Stimulated activated CD4-positive, alpha-beta T cell treated with anti-CD3 and anti-CD28 coated beads, Interleukin-15, amount 100 ng/mL, for 48 hours (primary cell): Measurements from ENCODE around the gene SIMC1.
A peak's percentile ranks its signal among the peaks of the same experiment; 100 is the strongest.
"Not testable (repeated sequence)": the region's sequence is repeated elsewhere in the genome, so short reads cannot be mapped to it uniquely, and the experiment has no call there.

Source experiments
- DNase-seq, 2 donors: peaks; one replicate each; pipeline ENCODE4 v3.0.0-alpha.2; 2020; ENCODE audit warnings: low read depth in 2 of 2

The SIMC1 gene

DNA sequence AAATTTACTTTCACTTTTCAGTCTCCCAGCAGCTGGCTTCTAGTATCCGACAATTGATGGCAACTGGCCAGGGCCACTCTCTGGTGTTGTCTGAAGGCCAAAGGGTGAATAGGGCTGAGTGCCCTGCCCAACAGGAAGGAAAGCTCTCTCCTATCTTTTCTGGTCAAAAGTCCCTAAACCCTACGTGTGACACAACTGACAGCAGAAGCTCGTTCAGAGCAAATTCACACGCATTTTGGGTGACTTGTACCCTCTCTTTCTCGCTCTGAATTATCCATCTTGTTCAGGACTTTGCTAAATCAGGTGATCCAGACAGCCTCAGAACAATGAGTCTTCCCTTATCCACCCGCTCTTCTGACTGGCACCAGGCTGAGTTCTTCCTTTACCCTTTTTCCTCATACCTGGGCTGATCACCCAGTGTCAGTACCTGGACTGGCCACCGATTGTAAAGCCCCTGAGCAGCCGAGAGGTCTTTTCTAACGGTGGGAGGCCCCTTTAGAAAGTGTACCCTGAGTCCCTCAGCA, 21.8 kb upstream of the SIMC1 start:
- not testable (repeated sequence) for DNase-seq

- DNase-seq = not testable (repeated sequence)
Observed at GRCh38 chr5:176217188-176217729, 21.0 kb upstream of the SIMC1 start.

DNA sequence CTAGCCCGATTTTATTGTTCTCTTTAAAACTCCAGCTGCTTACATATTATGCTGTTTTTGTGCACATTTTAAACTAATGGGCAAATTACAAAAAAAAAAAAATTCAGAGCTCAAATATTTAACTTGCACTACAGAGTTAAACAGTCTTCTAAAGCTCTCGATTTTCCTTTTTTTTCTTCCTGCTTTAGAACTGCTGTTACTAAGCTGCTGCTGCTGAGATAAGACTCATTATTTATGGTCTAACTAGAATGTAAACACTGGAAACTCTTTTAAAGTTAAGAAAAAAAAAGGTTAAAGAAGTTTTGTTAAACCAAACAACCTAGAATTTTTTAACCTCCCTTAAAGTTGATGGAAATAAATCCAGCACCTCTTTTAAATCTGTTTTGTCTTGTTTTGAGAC, 20.5 kb upstream of the SIMC1 start:
- DNase-seq = not testable (repeated sequence)

DNA sequence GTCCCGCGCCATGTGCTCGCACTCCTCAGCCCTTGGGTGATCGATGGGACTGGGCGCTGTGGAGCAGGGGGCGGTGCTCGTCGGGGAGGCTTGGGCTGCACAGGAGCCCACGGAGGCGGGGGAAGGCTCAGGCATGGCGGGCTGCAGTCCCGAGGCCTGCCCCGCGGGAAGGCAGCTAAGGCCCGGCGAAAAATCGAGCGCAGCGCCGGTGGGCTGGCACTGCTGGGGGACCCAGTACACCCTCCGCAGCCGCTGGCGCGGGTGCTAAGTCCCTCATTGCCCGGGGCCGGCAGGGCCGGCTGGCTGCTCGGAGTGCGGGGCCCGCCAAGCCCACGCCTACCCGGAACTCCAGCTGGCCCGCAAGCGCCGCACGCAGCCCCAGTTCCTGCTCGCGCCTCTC, 16.2 kb upstream of the SIMC1 start:
- DNase-seq = not testable (repeated sequence)

GRCh38 chr5:176228358-176228757, 9.9 kb upstream of the SIMC1 start:
- not testable (repeated sequence) for DNase-seq

DNA sequence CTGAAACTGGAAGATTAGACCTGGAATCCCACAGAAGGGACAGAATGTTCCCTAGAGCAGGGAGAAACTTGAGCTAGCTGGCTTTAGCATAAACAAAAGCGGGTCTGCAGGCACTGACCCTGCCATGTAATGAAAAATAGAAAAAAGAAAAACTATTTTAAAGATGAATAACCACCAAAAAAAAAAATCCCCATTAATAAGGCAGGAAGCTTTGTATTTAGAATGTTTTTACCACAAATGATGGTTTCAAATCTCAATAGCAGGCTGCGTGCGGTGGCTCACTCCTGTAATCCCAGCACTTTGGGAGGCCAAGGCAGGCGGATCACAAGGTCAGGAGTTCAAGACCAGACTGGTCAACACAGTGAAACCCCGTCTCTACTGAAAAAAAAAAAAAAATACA, 5.0 kb upstream of the SIMC1 start:
- DNase-seq = not testable (repeated sequence)

- peak in 1 of 2 donors; percentile 5 for DNase-seq
Observed at GRCh38 chr5:176235155-176235554, 3.1 kb upstream of the SIMC1 start.

DNA sequence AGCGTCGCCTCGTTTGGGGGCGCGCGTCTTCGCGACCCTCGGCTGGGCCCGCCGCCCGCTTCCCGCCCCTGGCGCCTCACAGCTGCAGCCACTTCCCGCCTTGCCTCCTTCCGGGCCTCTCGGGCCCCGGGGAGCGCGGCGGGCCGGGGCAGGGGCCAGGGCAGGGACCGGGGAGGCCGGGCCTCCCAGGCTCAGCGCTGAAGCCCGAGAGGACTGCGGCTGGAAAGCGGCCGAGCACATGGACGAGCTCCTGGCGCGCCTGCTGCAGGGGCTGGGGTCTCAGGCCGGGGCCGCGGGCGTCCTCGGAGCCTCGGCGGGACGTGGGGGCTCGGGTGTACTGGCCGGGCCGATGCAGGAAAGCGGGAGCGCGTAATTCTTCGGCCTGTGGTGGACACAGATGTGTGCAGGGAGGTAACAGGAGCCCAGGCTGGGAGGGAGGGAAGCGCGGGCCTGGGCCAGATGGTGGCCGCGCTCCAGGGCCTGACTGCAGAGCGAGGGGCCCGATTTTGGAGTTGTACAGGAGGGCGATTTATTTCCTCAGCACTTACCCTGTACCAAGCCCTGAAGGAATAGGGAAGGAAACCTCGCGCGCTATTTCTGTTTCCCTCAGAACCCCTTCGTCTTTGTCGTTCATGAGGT, 540 bp downstream of the SIMC1 start:
- DNase-seq = not testable (repeated sequence)

DNA sequence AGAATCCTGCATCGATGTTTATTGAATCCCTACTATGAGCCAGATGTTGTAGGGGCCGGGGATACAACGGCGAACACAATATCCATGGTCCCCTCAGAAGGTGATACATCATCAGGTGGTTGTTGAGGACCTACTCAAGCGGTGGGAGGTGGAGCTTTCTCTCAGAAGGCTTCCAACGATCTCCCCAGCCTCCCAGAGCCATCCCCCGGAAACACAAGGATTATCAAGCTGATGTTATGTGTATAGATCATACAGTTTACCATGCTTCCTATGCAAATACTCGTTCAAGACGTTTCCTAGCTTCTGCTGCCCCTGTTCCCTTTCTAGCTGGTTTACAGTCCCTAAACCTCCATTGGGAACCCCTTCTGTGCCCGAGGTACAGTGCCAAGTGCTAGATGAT, 1.1 kb downstream of the SIMC1 start:
- DNase-seq = not testable (repeated sequence)

GRCh38 chr5:176244318-176244717, 6.1 kb downstream of the SIMC1 start:
- DNase-seq = not testable (repeated sequence)

- not testable (repeated sequence) for DNase-seq
Observed at GRCh38 chr5:176245074-176245473, 6.8 kb downstream of the SIMC1 start.

DNA sequence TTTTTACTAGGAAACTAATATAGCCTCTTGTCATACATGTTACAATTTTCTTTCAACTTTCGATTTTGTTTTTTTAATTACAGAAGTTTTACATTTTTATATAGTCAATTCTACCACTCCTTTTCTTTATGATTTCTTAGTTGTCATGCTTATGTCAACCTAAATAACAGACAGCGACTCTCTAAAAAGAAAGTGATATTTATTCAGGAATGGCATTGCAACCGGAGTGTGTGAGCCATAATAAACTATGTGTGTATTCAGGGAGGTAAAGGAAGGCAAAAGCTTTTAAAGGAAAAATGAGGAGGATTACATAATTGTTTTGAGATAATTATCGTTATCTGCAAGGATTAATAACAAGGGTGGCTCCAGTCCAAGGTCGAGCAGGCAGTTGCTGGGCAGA, 7.3 kb downstream of the SIMC1 start:
- DNase-seq = not testable (repeated sequence)

DNA sequence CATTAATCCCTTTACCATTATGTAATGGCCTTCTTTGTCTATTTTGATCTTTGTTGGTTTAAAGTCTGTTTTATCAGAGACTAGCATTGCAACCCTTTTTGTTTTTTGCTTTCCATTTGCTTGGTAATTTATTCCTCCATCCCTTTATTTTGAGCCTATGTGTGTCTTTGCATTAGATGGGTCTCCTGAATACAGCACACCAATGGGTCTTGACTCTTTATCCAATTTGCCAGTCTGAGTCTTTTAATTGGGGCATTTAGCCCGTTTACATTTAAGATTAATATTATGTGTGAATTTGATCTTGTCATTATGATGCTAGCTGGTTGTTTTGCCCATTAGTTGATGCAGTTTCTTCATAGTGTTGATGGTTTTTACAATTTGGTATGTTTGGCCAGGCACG, 12.5 kb downstream of the SIMC1 start:
- DNase-seq = not testable (repeated sequence)

GRCh38 chr5:176252171-176252570, 13.9 kb downstream of the SIMC1 start:
- DNase-seq = not testable (repeated sequence)

DNA sequence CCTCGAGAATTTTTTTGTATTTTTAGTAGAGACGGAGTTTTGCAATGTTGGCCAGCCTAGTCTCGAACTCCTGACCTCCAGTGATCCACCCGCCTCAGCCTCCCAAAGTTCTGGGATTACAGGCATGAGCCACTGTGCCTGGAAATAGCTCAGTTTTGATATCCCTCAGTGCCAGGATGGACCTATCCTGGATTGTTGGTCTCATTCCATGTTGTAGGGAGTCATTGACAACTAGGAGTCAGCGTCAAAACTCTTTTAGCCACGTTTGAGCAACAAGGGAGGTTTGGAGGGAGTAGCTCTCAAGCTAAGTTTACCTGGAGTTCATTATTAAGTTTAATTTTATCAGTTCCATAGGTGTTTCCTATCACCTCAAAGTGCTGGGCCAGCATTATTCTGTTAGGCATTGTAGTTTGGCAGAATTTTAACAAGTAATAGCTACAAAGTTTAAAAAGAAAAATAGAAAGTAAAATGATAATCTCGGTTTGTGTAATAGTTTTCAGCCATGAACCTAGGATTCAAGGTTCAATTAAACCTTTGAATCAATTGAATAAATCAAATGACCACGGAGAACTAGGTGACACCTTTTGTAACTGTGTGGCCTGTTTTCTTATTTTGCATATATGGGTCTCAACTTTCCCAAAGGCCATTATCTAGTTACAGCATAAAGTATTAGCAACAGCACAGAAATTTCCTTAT, 15.3 kb downstream of the SIMC1 start:
- not testable (repeated sequence) for DNase-seq

DNA sequence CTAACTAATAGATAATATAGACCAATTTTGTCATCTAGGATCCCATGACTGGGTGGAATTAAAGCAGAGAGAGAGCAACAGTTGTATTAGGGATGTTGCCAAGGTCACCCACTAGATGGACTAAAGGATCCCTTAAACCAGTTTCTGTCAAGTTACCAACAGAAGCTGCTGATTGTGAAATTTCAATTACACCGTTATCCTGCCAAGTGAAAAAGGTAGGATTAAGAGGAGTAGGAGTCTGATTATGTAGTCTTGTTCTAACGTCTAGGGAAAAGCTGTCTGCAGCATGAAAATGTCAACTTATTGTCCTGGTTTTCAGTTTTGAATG, 15.8 kb downstream of the SIMC1 start:
- not testable (repeated sequence) for DNase-seq

DNA sequence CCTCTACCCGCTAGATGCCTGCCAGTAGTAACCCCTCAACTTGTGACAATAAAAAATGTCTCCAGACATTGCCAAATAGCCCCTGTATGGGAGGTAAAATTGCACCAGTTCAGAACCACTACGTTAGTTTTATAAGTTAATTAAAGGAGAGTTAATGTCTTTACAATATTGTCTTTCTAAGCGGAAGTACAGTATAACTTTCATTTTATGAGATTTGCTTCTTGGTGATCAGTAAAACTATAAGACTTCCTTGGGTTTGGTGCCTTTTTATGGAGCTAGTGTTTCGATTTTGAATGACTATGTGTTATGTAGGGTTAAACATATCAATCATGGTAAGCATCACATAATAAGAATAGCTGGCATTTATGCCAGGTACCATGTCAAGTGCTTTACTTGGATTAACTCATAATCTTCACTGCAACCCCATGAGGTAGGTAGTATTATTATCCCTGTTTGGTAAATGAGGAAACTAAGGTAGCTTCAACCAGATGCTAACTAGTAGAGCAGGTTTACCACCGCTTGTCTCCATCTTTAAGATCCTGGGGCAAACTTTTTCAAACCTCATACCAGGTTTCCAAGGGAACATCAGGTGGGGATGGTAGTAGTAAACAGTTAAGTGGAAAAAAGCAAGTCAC, 19.8 kb downstream of the SIMC1 start:
- not testable (repeated sequence) for DNase-seq

GRCh38 chr5:176260682-176261081, 22.5 kb downstream of the SIMC1 start:
- DNase-seq = not testable (repeated sequence)

GRCh38 chr5:176266448-176266847, 28.2 kb downstream of the SIMC1 start:
- not testable (repeated sequence) for DNase-seq

- DNase-seq = not testable (repeated sequence)
Observed at GRCh38 chr5:176289018-176289417, 50.8 kb downstream of the SIMC1 start.

GRCh38 chr5:176290057-176290840, 52.0 kb downstream of the SIMC1 start:
- DNase-seq = not testable (repeated sequence)

DNA sequence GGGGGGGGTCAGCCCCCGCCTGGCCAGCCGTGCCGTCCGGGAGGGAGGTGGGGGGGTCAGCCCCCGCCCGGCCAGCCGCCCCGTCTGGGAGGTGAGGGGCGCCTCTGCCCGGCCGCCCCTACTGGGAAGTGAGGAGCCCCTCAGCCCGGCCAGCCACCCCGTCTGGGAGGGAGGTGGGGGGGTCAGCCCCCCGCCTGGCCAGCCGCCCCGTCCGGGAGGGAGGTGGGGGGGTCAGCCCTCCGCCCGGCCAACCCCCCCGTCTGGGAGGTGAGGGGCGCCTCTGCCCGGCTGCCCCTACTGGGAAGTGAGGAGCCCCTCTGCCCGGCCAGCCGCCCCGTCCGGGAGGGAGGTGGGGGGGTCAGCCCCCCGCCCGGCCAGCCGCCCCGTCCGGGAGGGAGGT, 67.1 kb downstream of the SIMC1 start:
- DNase-seq = not testable (repeated sequence)
